A549 (cell line): ENCODE data around the gene SORCS2.

Source experiments
- CTCF ChIP-seq: fragments of >200 bp; sonication (Bioruptor Twin); formaldehyde crosslinking; IDR thresholded peaks from 3 replicates; pipeline ENCODE4 v1.5.1; 2016
- FOSB ChIP-seq: fragments of 250-450 bp; sonication (Bioruptor Pico); IDR thresholded peaks from 2 replicates; pipeline ENCODE4 v1.5.0; 2020; ENCODE audit warnings: mild to moderate bottlenecking, moderate library complexity
- JUNB ChIP-seq: fragments of >200 bp; sonication (Bioruptor Twin); formaldehyde crosslinking; IDR thresholded peaks from 2 replicates; pipeline ENCODE4 v1.6.1; 2016
- MAFK ChIP-seq: fragments of 450-650 bp; IDR thresholded peaks from 2 replicates; pipeline ENCODE4 v1.6.1; 2014; ENCODE audit not compliant: partially characterized antibody
- MAZ ChIP-seq: fragments of 150-350 bp; IDR thresholded peaks from 2 replicates; pipeline ENCODE4 v1.6.1; 2014; ENCODE audit warnings: antibody characterized with exemption, low read depth, low read length, borderline replicate concordance
- POLR2A ChIP-seq: IDR thresholded peaks from 2 replicates; pipeline ENCODE4 v1.6.1; 2012; ENCODE audit warnings: mild to moderate bottlenecking, low read length
- RAD21 ChIP-seq, 2 experiments: fragments of >200 bp in 1 of 2; sonication (Bioruptor Twin) in 1 of 2; formaldehyde crosslinking in 1 of 2; IDR thresholded peaks in 1 of 2; conservative IDR thresholded peaks in 1 of 2; 2 replicates in 1 of 2; 3 replicates in 1 of 2; pipeline ENCODE4 v1.6.1; 2012 to 2018; ENCODE audit warnings: inconsistent platforms in 1 of 2
- USF2 ChIP-seq: fragments of 450-650 bp; IDR thresholded peaks from 2 replicates; pipeline ENCODE4 v1.6.1; 2014; ENCODE audit warnings: antibody characterized with exemption
- ZC3H11A ChIP-seq: fragments of 450-650 bp; IDR thresholded peaks from 2 replicates; pipeline ENCODE4 v1.6.1; 2014; ENCODE audit warnings: antibody characterized with exemption, mild to moderate bottlenecking
- ZFP36 ChIP-seq: fragments of 450-650 bp; IDR thresholded peaks from 2 replicates; pipeline ENCODE4 v1.6.1; 2014; ENCODE audit warnings: borderline replicate concordance; ENCODE audit not compliant: partially characterized antibody
- TF ChIP-seq, protein P1 (sequence below): fragments of 200-600 bp; sonication (generic); IDR thresholded peaks from 2 replicates; pipeline ENCODE4 v1.6.1; 2016; ENCODE audit warnings: antibody characterized with exemption, mild to moderate bottlenecking, moderate library complexity

DNA sequence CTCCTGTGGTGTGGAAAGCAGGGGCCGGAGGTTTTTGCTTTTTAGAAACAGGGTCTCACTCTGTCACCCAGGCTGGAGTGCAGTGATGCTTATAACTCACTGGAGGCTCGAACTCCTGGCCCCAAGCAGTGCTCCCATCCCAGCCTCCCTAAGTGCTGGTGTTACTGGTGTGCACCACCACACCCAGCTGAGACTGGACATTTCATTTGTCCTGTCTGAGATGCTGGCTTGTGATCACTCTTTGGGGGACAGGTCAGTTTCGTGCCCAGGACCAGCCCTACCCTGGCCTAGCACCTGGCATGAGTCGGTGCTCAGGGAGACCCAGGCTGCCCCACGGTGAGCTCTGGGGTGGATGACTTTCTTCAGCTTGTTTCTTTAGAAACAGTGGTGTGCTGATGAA lies 231.1 kb downstream of the SORCS2 start:
- TF ChIP-seq CTCF (no peak), POLR2A (no peak), JUNB (no peak), USF2 (no peak), MAZ (no peak), ZFP36 (no peak), ZC3H11A (no peak), MAFK (no peak), FOSB (CRISPR knock-in tag) (no peak), RAD21 (conservative IDR thresholded peaks at IDR 0.05 in 1 of 2, IDR thresholded peaks at IDR 0.05 in 1 of 2) (no peak)
- TF ChIP-seq, protein P1, sequence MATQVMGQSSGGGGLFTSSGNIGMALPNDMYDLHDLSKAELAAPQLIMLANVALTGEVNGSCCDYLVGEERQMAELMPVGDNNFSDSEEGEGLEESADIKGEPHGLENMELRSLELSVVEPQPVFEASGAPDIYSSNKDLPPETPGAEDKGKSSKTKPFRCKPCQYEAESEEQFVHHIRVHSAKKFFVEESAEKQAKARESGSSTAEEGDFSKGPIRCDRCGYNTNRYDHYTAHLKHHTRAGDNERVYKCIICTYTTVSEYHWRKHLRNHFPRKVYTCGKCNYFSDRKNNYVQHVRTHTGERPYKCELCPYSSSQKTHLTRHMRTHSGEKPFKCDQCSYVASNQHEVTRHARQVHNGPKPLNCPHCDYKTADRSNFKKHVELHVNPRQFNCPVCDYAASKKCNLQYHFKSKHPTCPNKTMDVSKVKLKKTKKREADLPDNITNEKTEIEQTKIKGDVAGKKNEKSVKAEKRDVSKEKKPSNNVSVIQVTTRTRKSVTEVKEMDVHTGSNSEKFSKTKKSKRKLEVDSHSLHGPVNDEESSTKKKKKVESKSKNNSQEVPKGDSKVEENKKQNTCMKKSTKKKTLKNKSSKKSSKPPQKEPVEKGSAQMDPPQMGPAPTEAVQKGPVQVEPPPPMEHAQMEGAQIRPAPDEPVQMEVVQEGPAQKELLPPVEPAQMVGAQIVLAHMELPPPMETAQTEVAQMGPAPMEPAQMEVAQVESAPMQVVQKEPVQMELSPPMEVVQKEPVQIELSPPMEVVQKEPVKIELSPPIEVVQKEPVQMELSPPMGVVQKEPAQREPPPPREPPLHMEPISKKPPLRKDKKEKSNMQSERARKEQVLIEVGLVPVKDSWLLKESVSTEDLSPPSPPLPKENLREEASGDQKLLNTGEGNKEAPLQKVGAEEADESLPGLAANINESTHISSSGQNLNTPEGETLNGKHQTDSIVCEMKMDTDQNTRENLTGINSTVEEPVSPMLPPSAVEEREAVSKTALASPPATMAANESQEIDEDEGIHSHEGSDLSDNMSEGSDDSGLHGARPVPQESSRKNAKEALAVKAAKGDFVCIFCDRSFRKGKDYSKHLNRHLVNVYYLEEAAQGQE: no peak
